Measurements from ENCODE around the gene C12orf57. TPM values are rescaled to one million over a fixed set of nuclear protein-coding genes. Genes with fewer than 3 reads are reported as not detected.

C12orf57 gene
- total and polyA plus RNA-seq, 10 of the 15 experiments (the other 5 are each of a cell fraction or from before 2014, with no cell fraction given): 64.5 to 377 (median 211) TPM

DNA sequence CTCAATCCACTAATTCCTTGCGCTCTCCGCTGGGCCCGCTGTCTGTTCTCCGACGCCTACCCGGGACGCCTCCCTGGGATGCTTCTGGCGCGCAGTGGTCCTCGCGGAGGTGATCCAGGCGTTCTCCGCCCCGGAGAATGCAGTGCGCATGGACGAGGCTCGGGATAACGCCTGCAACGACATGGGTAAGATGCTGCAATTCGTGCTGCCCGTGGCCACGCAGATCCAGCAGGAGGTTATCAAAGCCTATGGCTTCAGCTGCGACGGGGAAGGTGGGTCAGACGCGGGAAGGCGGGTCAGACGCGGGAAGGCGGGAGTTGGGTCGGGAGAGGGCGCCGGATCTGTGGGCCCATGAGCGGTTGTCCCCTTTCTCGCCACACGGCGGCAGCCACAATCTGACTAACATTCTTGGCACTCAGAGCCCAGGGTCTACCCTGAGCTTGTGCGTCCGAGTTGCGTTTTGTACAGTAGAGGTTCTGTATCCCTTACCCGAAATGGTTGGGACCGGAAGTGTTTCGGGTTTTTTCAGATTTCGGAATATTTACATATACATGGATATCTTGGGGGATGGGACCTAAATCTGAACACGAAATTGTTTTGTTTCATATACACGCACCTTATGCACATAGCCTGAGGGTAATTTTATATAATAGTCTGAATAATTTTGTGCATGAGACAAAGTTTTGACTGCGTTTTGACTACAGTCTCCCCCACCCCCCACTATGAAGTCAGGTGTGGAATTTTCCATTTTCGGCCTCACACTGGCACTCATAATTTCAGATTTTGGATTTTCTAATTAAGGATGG lies 762 bp downstream of the C12orf57 start (continued):
- TF ChIP-seq, protein P1, sequence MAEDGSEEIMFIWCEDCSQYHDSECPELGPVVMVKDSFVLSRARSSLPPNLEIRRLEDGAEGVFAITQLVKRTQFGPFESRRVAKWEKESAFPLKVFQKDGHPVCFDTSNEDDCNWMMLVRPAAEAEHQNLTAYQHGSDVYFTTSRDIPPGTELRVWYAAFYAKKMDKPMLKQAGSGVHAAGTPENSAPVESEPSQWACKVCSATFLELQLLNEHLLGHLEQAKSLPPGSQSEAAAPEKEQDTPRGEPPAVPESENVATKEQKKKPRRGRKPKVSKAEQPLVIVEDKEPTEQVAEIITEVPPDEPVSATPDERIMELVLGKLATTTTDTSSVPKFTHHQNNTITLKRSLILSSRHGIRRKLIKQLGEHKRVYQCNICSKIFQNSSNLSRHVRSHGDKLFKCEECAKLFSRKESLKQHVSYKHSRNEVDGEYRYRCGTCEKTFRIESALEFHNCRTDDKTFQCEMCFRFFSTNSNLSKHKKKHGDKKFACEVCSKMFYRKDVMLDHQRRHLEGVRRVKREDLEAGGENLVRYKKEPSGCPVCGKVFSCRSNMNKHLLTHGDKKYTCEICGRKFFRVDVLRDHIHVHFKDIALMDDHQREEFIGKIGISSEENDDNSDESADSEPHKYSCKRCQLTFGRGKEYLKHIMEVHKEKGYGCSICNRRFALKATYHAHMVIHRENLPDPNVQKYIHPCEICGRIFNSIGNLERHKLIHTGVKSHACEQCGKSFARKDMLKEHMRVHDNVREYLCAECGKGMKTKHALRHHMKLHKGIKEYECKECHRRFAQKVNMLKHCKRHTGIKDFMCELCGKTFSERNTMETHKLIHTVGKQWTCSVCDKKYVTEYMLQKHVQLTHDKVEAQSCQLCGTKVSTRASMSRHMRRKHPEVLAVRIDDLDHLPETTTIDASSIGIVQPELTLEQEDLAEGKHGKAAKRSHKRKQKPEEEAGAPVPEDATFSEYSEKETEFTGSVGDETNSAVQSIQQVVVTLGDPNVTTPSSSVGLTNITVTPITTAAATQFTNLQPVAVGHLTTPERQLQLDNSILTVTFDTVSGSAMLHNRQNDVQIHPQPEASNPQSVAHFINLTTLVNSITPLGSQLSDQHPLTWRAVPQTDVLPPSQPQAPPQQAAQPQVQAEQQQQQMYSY (CRISPR knock-in tag; IDR thresholded peaks at IDR 0.05): no peak
- TF ChIP-seq PAX5 (IDR thresholded peaks at IDR 0.05; ENCODE audit: borderline replicate concordance, low read depth, low read length) (peak; percentile 45; the same call in 1 of the 2 replicates), SMC3 (IDR thresholded peaks at IDR 0.05; ENCODE audit: borderline replicate concordance, low read length) (peak; percentile 89), PML (IDR thresholded peaks at IDR 0.05; ENCODE audit: low read length) (no peak), KAT2A (conservative IDR thresholded peaks at IDR 0.05; ENCODE audit: control insufficient read depth, low read depth, low read length) (no peak), LARP7 (IDR thresholded peaks at IDR 0.05) (peak; percentile 37; the same call in 1 of the 2 replicates), GATAD2B (conservative IDR thresholded peaks at IDR 0.05; ENCODE audit: low read depth) (peak; percentile 88), POLR2AphosphoS5 (IDR thresholded peaks at IDR 0.05; ENCODE audit: low read length) (no peak), TCF12 (IDR thresholded peaks at IDR 0.05; ENCODE audit: low read depth, low read length) (0 out of 2 replicates have a peak, but pooled peaks have one; percentile 21), SREBF1 (IDR thresholded peaks at IDR 0.05; ENCODE audit: low read length) (no peak), CREM (IDR thresholded peaks at IDR 0.05; ENCODE audit: low read depth) (0 out of 2 replicates have a peak, but pooled peaks have one; percentile 9), GABPA (IDR thresholded peaks at IDR 0.05; ENCODE audit: low read depth) (no peak), SIN3A (IDR thresholded peaks at IDR 0.05; ENCODE audit: low read depth, low read length) (peak; percentile 61; the same call in 1 of the 2 replicates), ZNF622 (IDR thresholded peaks at IDR 0.05) (no peak), POU2F2 (IDR thresholded peaks at IDR 0.05; ENCODE audit: borderline replicate concordance, low read depth, low read length) (peak; percentile 3; the same call in 1 of the 3 replicates), MXI1 (IDR thresholded peaks at IDR 0.05; ENCODE audit: low read depth, low read length) (peak; percentile 36; the same call in 1 of the 2 replicates), HCFC1 (IDR thresholded peaks at IDR 0.05; ENCODE audit: low read length) (no peak), ASH2L (IDR thresholded peaks at IDR 0.05; ENCODE audit: borderline replicate concordance, low read depth) (no peak)
- TF ChIP-seq, protein P2, sequence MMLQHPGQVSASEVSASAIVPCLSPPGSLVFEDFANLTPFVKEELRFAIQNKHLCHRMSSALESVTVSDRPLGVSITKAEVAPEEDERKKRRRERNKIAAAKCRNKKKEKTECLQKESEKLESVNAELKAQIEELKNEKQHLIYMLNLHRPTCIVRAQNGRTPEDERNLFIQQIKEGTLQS (IDR thresholded peaks at IDR 0.05; ENCODE audit: borderline replicate concordance, extremely low read depth, low read depth, low read length): no peak
- TF ChIP-seq, protein P3, sequence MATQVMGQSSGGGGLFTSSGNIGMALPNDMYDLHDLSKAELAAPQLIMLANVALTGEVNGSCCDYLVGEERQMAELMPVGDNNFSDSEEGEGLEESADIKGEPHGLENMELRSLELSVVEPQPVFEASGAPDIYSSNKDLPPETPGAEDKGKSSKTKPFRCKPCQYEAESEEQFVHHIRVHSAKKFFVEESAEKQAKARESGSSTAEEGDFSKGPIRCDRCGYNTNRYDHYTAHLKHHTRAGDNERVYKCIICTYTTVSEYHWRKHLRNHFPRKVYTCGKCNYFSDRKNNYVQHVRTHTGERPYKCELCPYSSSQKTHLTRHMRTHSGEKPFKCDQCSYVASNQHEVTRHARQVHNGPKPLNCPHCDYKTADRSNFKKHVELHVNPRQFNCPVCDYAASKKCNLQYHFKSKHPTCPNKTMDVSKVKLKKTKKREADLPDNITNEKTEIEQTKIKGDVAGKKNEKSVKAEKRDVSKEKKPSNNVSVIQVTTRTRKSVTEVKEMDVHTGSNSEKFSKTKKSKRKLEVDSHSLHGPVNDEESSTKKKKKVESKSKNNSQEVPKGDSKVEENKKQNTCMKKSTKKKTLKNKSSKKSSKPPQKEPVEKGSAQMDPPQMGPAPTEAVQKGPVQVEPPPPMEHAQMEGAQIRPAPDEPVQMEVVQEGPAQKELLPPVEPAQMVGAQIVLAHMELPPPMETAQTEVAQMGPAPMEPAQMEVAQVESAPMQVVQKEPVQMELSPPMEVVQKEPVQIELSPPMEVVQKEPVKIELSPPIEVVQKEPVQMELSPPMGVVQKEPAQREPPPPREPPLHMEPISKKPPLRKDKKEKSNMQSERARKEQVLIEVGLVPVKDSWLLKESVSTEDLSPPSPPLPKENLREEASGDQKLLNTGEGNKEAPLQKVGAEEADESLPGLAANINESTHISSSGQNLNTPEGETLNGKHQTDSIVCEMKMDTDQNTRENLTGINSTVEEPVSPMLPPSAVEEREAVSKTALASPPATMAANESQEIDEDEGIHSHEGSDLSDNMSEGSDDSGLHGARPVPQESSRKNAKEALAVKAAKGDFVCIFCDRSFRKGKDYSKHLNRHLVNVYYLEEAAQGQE (IDR thresholded peaks at IDR 0.05; ENCODE audit: low read depth, low read length): no peak
- TF ChIP-seq, protein P4, sequence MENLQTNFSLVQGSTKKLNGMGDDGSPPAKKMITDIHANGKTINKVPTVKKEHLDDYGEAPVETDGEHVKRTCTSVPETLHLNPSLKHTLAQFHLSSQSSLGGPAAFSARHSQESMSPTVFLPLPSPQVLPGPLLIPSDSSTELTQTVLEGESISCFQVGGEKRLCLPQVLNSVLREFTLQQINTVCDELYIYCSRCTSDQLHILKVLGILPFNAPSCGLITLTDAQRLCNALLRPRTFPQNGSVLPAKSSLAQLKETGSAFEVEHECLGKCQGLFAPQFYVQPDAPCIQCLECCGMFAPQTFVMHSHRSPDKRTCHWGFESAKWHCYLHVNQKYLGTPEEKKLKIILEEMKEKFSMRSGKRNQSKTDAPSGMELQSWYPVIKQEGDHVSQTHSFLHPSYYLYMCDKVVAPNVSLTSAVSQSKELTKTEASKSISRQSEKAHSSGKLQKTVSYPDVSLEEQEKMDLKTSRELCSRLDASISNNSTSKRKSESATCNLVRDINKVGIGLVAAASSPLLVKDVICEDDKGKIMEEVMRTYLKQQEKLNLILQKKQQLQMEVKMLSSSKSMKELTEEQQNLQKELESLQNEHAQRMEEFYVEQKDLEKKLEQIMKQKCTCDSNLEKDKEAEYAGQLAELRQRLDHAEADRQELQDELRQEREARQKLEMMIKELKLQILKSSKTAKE (IDR thresholded peaks at IDR 0.05; ENCODE audit: low read depth, poor library complexity, severe bottlenecking): peak; percentile 14

Measured in GM12878 (cell line).